H9 (cell line): ENCODE data around the gene LACTB. TPM values are rescaled to one million over a fixed set of nuclear protein-coding genes. Genes with fewer than 3 reads are reported as not detected.

Experiments
- DNase-seq: peaks from one replicate; pipeline ENCODE4 v3.0.0-alpha.2; 2017
- H2AFZ ChIP-seq: one replicate; pipeline ENCODE4 v1.6.1; 2013; ENCODE audit warnings: mild to moderate bottlenecking, low read length, control low read depth, moderate library complexity
- H2AK5ac ChIP-seq: 2 replicates; pipeline ENCODE4 v1.6.1; 2013; ENCODE audit warnings: low read length, control low read depth, mixed read lengths; ENCODE audit not compliant: insufficient read length
- H2BK120ac ChIP-seq: one replicate; pipeline ENCODE4 v1.6.1; 2013; ENCODE audit warnings: low read depth, mild to moderate bottlenecking, low read length, control low read depth, inconsistent platforms; ENCODE audit not compliant: poor library complexity, severe bottlenecking
- H2BK12ac ChIP-seq: 2 replicates; pipeline ENCODE4 v1.6.1; 2013; ENCODE audit warnings: low read length, control low read depth, mixed read lengths, low read depth; ENCODE audit not compliant: insufficient read length
- H2BK15ac ChIP-seq: 2 replicates; pipeline ENCODE4 v1.6.1; 2013; ENCODE audit warnings: low read depth, low read length, control low read depth
- H2BK20ac ChIP-seq: one replicate; pipeline ENCODE4 v1.6.1; 2013; ENCODE audit warnings: low read depth, mild to moderate bottlenecking, low read length, control low read depth, inconsistent platforms; ENCODE audit not compliant: poor library complexity, severe bottlenecking
- H2BK5ac ChIP-seq: 2 replicates; pipeline ENCODE4 v1.6.1; 2013; ENCODE audit warnings: low read length, control low read depth, mixed read lengths; ENCODE audit not compliant: insufficient read length
- H3K14ac ChIP-seq: 2 replicates; pipeline ENCODE4 v1.6.1; 2013; ENCODE audit warnings: low read length, control low read depth; ENCODE audit not compliant: insufficient read depth
- H3K18ac ChIP-seq: 2 replicates; pipeline ENCODE4 v1.6.1; 2013; ENCODE audit warnings: low read depth, mild to moderate bottlenecking, mixed read lengths, low read length, control low read depth; ENCODE audit not compliant: insufficient read length
- H3K23ac ChIP-seq: 2 replicates; pipeline ENCODE4 v1.6.1; 2013; ENCODE audit warnings: low read length, control low read depth, mixed read lengths, low read depth; ENCODE audit not compliant: insufficient read length
- H3K23me2 ChIP-seq: 2 replicates; pipeline ENCODE4 v1.6.1; 2013; ENCODE audit warnings: low read depth, mild to moderate bottlenecking, mixed read lengths, low read length, control low read depth; ENCODE audit not compliant: insufficient read length, poor library complexity, severe bottlenecking
- H3K27ac ChIP-seq: 2 replicates; pipeline ENCODE4 v1.5.1; 2013; ENCODE audit warnings: low read length, control low read depth, mixed read lengths, low read depth; ENCODE audit not compliant: insufficient read length
- H3K27me3 ChIP-seq: 2 replicates; pipeline ENCODE4 v1.6.1; 2013; ENCODE audit warnings: low read length, control low read depth, inconsistent platforms; ENCODE audit not compliant: insufficient read depth
- H3K4ac ChIP-seq: 2 replicates; pipeline ENCODE4 v1.6.1; 2013; ENCODE audit warnings: low read depth, mild to moderate bottlenecking, control low read depth, inconsistent platforms, low read length, moderate library complexity
- H3K4me1 ChIP-seq: 2 replicates; pipeline ENCODE4 v1.6.1; 2013; ENCODE audit warnings: low read length, control low read depth, inconsistent platforms; ENCODE audit not compliant: insufficient read depth
- H3K4me2 ChIP-seq: 2 replicates; pipeline ENCODE4 v1.6.1; 2013; ENCODE audit warnings: low read length, control low read depth, mixed read lengths; ENCODE audit not compliant: insufficient read length, insufficient read depth
- H3K56ac ChIP-seq: 2 replicates; pipeline ENCODE4 v1.6.1; 2013; ENCODE audit warnings: low read depth, mild to moderate bottlenecking, mixed read lengths, low read length, control low read depth; ENCODE audit not compliant: insufficient read length
- H3K79me1 ChIP-seq: 2 replicates; pipeline ENCODE4 v1.6.1; 2013; ENCODE audit warnings: low read depth, mild to moderate bottlenecking, moderate library complexity, low read length, control low read depth, inconsistent platforms; ENCODE audit not compliant: insufficient read depth, poor library complexity, severe bottlenecking
- H3K79me2 ChIP-seq: 2 replicates; pipeline ENCODE4 v1.6.1; 2013; ENCODE audit warnings: low read length, control low read depth, inconsistent platforms; ENCODE audit not compliant: insufficient read depth
- H3K9ac ChIP-seq: 2 replicates; pipeline ENCODE4 v1.6.1; 2013; ENCODE audit warnings: low read length, control low read depth, mixed read lengths; ENCODE audit not compliant: insufficient read length; ENCODE audit errors: extremely low read depth
- H3K9me3 ChIP-seq: one replicate; pipeline ENCODE4 v1.6.1; 2013; ENCODE audit warnings: low read depth, low read length, inconsistent platforms; ENCODE audit not compliant: control insufficient read depth
- H3T11ph ChIP-seq: one replicate; pipeline ENCODE4 v1.6.1; 2013; ENCODE audit warnings: mild to moderate bottlenecking, low read length, control low read depth, inconsistent platforms
- H4K20me1 ChIP-seq: one replicate; pipeline ENCODE4 v1.6.1; 2013; ENCODE audit not compliant: control insufficient read depth, insufficient read length, insufficient read depth
- H4K5ac ChIP-seq: 2 replicates; pipeline ENCODE4 v1.6.1; 2013; ENCODE audit warnings: low read depth, mild to moderate bottlenecking, mixed read lengths, low read length, control low read depth; ENCODE audit not compliant: insufficient read length
- H4K8ac ChIP-seq: replicated peaks from 2 replicates; pipeline ENCODE4 v1.6.1; 2013; ENCODE audit warnings: low read length, control low read depth, mixed read lengths, low read depth; ENCODE audit not compliant: insufficient read length
- H4K91ac ChIP-seq: 2 replicates; pipeline ENCODE4 v1.6.1; 2013; ENCODE audit warnings: low read depth, mild to moderate bottlenecking, moderate library complexity, mixed read lengths, low read length, control low read depth; ENCODE audit not compliant: insufficient read length
- H3K27ac Mint-ChIP-seq, 3 experiments: 2 replicates in 2 of 3; 3 replicates in 1 of 3; pipeline ENCODE4 v1.8.0; 2020 to 2021; ENCODE audit warnings: mixed read lengths in 3 of 3, mild to moderate bottlenecking in 1 of 3, moderate library complexity in 1 of 3
- H3K27me3 Mint-ChIP-seq: 2 replicates; pipeline ENCODE4 v1.8.0; 2021; ENCODE audit warnings: low read depth, mild to moderate bottlenecking, moderate library complexity, mixed read lengths
- H3K36me3 Mint-ChIP-seq, 3 experiments: 2 replicates in 2 of 3; 3 replicates in 1 of 3; pipeline ENCODE4 v1.8.0; 2020 to 2021; ENCODE audit warnings: low read depth in 3 of 3, mixed read lengths in 3 of 3; ENCODE audit not compliant: insufficient read depth in 1 of 3
- H3K4me1 Mint-ChIP-seq, 2 experiments: 2 replicates each; pipeline ENCODE4 v1.8.0; 2020; ENCODE audit warnings: mixed read lengths in 2 of 2
- H3K4me3 Mint-ChIP-seq, 2 experiments: 2 replicates in 1 of 2; 3 replicates in 1 of 2; pipeline ENCODE4 v1.8.0; 2020 to 2021; ENCODE audit warnings: mild to moderate bottlenecking in 2 of 2, mixed read lengths in 2 of 2, moderate library complexity in 1 of 2
- H3K9me3 Mint-ChIP-seq, 2 experiments: 2 replicates in 1 of 2; 3 replicates in 1 of 2; pipeline ENCODE4 v1.8.0; 2020; ENCODE audit warnings: mild to moderate bottlenecking in 2 of 2, mixed read lengths in 2 of 2, moderate library complexity in 1 of 2
- WGBS: extraction: QIAGEN DNeasy Blood & Tissue Kit; methylation state at CpG from one replicate; pipeline ENCODE4 v1.1.7; 2013; ENCODE audit warnings: missing lambda C conversion rate, low lambda C conversion rate, mixed read lengths; ENCODE audit not compliant: insufficient read length; ENCODE audit errors: extremely low coverage; 5-methylcytosine and 5-hydroxymethylcytosine counted together
- total RNA-seq: library from RNA; stranded (reverse); gene quantifications from 2 replicates; pipeline ENCODE4 v1.2.1, GENCODE V29; 2021
- TF ChIP-seq, protein P1 (sequence below): fragments of 200-600 bp; sonication (generic); conservative IDR thresholded peaks from 3 replicates; pipeline ENCODE4 v1.8.0; 2021; ENCODE audit warnings: antibody characterized with exemption, mild to moderate bottlenecking

LACTB gene
- total RNA-seq, 1 experiment from 2014 or later: 10.3 TPM

DNA sequence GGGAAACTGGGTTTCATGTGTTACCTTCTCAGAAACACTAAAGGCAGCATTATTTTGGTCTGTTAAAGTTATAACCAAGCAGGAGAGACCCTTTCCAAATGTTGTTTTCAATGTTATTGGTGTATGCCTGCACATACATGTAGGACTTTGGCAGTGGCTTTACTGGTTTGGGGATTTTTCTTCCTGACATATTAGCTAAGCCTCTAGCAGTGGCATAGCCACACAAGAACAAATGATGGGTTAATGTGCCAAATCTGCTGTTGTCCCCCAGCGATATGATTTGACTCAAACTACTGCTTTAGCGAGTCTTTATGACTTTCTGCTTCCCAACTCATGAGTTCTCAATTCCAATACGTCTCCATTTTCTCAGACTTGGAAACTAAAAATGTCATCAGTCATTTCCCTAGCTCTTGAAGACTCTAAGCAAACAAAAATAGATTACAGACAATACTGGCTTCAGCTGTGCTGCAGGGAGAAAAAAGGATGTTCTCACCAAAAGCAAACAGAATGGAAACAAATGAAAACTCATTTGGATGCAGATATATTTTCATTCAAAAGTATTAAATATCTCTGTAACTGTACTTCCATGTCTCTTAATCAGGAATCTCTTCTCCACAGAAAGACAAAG, 49.5 kb upstream of the LACTB start:
- Histone ChIP-seq H3K79me1 (no peaks in the 10 kb centered on the region), H3K56ac (no peak overlapping the region), H3K4ac (no peak overlapping the region), H3K4me2 (no peak overlapping the region), H3K9me3 (no peaks in the 10 kb centered on the region), H2BK120ac (no peak overlapping the region), H3K4me1 (peaks cover 10% of the 10 kb centered on the region; the same call in 1 of the 2 replicates), H2AFZ (no peak overlapping the region), H3K79me2 (no peaks in the 10 kb centered on the region), H3K9ac (no peak overlapping the region), H3K23ac (no peak overlapping the region), H3K27ac (no peak overlapping the region), H2BK15ac (no peak overlapping the region), H3K14ac (no peak overlapping the region), H2BK12ac (no peak overlapping the region), H3K18ac (no peak overlapping the region), H2BK20ac (no peak overlapping the region), H3K27me3 (no peaks in the 10 kb centered on the region), H3T11ph (no peak overlapping the region), H4K5ac (no peak overlapping the region), H2AK5ac (no peak overlapping the region), H4K20me1 (no peaks in the 10 kb centered on the region), H4K8ac (no peak overlapping the region), H2BK5ac (no peak overlapping the region), H3K23me2 (no peaks in the 10 kb centered on the region), H4K91ac (no peak overlapping the region)
- no peak for DNase-seq
- peak overlapping the region in 2 of 3 experiments; percentile 44 to 92; a peak in 3 of 7 replicates for H3K27ac Mint-ChIP-seq
- WGBS: no CpG with 5 or more reads among the region's 3 CpGs
- H3K4me1 Mint-ChIP-seq: peaks cover 55 to 74% of the 10 kb centered on the region in 2 experiments
- H3K36me3 Mint-ChIP-seq: peaks cover 17 to 54% (median 47%) of the 10 kb centered on the region in 3 experiments; a peak in 6 of 7 replicates
- no peaks in the 10 kb centered on the region for H3K27me3 Mint-ChIP-seq
- TF ChIP-seq, protein P1, sequence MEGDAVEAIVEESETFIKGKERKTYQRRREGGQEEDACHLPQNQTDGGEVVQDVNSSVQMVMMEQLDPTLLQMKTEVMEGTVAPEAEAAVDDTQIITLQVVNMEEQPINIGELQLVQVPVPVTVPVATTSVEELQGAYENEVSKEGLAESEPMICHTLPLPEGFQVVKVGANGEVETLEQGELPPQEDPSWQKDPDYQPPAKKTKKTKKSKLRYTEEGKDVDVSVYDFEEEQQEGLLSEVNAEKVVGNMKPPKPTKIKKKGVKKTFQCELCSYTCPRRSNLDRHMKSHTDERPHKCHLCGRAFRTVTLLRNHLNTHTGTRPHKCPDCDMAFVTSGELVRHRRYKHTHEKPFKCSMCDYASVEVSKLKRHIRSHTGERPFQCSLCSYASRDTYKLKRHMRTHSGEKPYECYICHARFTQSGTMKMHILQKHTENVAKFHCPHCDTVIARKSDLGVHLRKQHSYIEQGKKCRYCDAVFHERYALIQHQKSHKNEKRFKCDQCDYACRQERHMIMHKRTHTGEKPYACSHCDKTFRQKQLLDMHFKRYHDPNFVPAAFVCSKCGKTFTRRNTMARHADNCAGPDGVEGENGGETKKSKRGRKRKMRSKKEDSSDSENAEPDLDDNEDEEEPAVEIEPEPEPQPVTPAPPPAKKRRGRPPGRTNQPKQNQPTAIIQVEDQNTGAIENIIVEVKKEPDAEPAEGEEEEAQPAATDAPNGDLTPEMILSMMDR: no peak
- no peaks in the 10 kb centered on the region for H3K9me3 Mint-ChIP-seq
- no peak overlapping the region for H3K4me3 Mint-ChIP-seq
